BJ (cell line): ENCODE results near the gene HSD11B2. TPM values are rescaled to one million over a fixed set of nuclear protein-coding genes. Genes with fewer than 3 reads are reported as not detected.

Experiments
- CTCF ChIA-PET: fragments of 350-600 bp; formaldehyde crosslinking; extraction: SDS; loops from one replicate; lab custom pipeline; 2021; ENCODE audit warnings: antibody characterized with exemption, inconsistent platforms; lab: Yijun Ruan, JAX
- POLR2A ChIA-PET: fragments of 300-600 bp; sonication (Branson Sonifier 250); formaldehyde crosslinking; extraction: SDS; loops from one replicate; lab custom pipeline; 2021; ENCODE audit warnings: antibody characterized with exemption; lab: Charles Lee
- DNase-seq: peaks from one replicate; pipeline ENCODE4 v3.0.0-alpha.2; 2011; ENCODE audit warnings: low read depth
- H3K27me3 ChIP-seq: 2 replicates; pipeline ENCODE4 v1.6.0; 2011; ENCODE audit warnings: low read length; ENCODE audit not compliant: control insufficient read depth, insufficient read depth
- H3K36me3 ChIP-seq: 2 replicates; pipeline ENCODE4 v1.5.1; 2011; ENCODE audit warnings: low read length; ENCODE audit not compliant: control insufficient read depth, insufficient read depth
- H3K4me3 ChIP-seq: 2 replicates; pipeline ENCODE4 v1.5.1; 2011; ENCODE audit warnings: low read depth, mild to moderate bottlenecking, control low read depth, low read length
- polyA plus RNA-seq: library from polyadenylated mRNA; depleted of rRNA; stranded (reverse); fragments of >200 nt; gene quantifications from 2 replicates; pipeline ENCODE4 v1.2.3, GENCODE V29; 2011
- TF ChIP-seq, protein P1 (sequence below): IDR thresholded peaks from 2 replicates; pipeline ENCODE4 v1.5.1; 2011; ENCODE audit warnings: low read depth, mild to moderate bottlenecking, control low read depth, inconsistent platforms, low read length, moderate library complexity; ENCODE audit not compliant: insufficient read depth

Gene HSD11B2
- polyA plus RNA-seq, 1 experiment: 0.07 TPM

DNA sequence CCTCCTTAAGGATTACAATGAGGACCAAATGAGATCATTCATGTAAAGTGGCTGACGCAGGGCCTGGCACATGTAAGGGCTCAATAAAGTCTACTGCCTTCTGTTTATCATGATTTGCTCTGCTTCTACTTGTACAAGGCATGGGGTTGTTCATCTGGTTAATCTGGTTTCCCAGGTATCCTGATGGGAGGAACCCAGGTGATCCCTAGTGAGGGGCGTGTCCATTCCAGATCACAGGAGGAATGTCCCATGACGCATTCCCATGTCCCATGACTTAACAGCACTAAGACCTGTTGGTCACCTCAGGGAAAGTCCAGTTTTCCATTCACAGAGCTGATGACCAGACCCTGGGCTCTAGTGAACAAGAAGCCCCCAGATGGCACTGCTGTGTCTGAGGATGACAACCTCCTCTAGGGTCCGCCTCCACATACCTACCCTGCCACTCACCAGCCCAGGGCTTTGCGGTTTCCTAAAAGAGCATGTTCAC lies 26.1 kb upstream of the HSD11B2 start:
- no peak overlapping the region for H3K4me3 ChIP-seq
- DNase-seq: no peak
- H3K36me3 ChIP-seq: no peaks in the 10 kb centered on the region
- TF ChIP-seq, protein P1, sequence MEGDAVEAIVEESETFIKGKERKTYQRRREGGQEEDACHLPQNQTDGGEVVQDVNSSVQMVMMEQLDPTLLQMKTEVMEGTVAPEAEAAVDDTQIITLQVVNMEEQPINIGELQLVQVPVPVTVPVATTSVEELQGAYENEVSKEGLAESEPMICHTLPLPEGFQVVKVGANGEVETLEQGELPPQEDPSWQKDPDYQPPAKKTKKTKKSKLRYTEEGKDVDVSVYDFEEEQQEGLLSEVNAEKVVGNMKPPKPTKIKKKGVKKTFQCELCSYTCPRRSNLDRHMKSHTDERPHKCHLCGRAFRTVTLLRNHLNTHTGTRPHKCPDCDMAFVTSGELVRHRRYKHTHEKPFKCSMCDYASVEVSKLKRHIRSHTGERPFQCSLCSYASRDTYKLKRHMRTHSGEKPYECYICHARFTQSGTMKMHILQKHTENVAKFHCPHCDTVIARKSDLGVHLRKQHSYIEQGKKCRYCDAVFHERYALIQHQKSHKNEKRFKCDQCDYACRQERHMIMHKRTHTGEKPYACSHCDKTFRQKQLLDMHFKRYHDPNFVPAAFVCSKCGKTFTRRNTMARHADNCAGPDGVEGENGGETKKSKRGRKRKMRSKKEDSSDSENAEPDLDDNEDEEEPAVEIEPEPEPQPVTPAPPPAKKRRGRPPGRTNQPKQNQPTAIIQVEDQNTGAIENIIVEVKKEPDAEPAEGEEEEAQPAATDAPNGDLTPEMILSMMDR: no peak
- no peaks in the 10 kb centered on the region for H3K27me3 ChIP-seq
- POLR2A ChIA-PET: no interaction called here
- CTCF ChIA-PET: interaction anchor here (1.5 to 4.2 kb wide), 3 partner anchors 11 to 76 kb away, joined by 3 to 15 read pairs (median 3); partner anchors contain the start of gene ATP6V0D1

DNA sequence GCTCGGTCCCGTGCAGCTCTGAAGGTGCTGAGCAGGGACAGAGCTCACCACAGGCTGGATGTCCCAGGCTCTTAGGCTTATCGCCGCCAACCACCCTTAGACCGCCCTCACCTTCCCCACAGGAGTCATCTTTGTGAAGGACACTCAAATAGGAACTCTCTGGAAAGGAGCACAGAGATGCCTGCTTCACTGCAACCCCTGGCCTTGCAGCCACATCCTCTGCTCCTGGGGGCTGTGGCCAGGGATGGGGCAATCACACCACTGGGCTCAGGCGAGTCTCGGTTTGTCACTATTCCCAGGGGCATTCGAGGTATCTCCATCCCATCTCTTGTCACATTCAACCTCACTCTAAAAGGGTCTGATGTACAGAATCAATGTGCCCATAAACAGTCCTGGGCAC lies 25.6 kb upstream of the HSD11B2 start:
- ChIA-PET POLR2A (no interaction called here), CTCF (interaction anchor here (1.5 to 4.2 kb wide), 5 partner anchors 11 to 75 kb away, joined by 3 to 20 read pairs (median 3); partner anchors contain the start of genes ATP6V0D1 and ZDHHC1)
- TF ChIP-seq, protein P1: no peak
- no peak for DNase-seq
- H3K27me3 ChIP-seq: no peaks in the 10 kb centered on the region
- no peak overlapping the region for H3K4me3 ChIP-seq
- H3K36me3 ChIP-seq: no peaks in the 10 kb centered on the region

DNA sequence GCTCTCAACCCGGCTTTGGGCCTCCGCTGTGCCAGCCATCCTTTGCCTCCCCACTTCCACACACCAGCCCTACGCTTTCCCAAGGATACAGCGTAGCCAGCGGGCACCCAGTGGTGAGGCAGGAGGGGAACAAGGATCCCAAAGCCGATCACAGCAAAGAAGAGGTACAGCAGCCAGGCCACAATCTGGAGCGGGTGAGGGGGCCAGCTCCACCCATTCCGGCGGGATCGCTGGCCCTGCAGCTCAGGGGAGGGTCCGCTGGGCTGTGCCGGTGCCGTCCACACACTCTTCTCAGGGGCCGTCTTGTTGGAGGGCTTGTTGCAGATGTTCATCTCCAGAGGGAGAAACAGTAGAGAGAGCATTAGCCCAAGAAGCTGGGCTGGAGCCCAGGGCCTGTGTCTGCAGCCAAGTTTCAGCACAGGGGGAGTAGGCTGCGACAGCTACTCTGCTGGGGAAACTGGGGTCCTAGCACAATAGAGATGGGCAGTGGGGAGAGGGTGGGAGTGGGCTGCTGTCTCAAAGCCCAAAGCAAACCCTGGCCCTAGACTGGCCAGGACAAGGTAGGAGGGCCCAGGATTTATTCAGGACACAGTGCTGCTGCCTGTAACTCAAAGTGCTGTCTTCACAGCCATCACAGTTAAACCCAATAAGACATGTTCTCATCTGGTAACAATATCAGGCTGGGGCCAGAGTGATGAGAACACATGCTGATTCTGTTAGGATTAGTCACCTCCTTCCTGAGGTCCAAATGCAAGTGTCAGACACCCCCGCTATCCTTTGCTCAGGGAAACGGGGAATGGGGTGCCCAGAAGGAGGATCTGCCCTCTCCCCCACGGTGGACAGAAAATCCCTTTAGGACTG lies 24.6 kb upstream of the HSD11B2 start:
- Histone ChIP-seq H3K4me3 (no peak overlapping the region), H3K27me3 (no peaks in the 10 kb centered on the region), H3K36me3 (no peaks in the 10 kb centered on the region)
- POLR2A ChIA-PET: no interaction called here
- TF ChIP-seq, protein P1: no peak
- CTCF ChIA-PET: interaction anchor here (0.6 to 4.2 kb wide), 8 partner anchors 9 to 115 kb away, joined by 3 to 20 read pairs (median 4); partner anchors contain the start of gene ZDHHC1
- DNase-seq: peak; percentile 78

DNA sequence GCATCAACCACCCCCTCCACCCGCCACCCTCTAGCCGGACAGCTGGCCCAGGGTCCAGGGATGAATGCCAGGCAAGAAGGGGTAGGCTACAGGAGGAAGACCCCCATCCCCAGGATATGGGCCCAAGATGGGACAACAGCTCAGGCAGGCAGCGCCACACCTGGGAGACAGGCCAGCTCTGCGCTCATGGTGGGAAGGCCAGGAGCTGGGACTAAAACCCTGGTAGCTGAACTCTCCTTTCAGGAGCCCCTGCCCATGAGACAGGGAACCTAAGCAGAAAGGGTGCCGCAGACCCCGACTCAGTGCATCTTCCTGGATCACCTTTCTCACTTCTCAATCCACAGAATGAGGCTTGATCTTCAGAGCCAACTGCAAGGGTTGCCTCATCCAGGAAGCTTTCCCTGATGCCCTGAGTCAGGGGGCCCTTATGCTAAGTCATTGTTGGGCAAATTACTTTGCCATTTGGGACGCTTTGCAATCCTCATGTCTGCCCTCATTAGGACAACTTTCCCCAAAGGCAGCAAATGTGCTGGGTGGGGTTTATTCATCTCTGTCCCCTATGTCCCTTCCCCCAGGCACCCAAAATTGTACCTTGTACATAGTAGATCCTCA lies 23.6 kb upstream of the HSD11B2 start:
- DNase-seq: no peak
- Histone ChIP-seq H3K27me3 (no peaks in the 10 kb centered on the region), H3K4me3 (no peak overlapping the region), H3K36me3 (no peaks in the 10 kb centered on the region)
- TF ChIP-seq, protein P1: no peak
- ChIA-PET POLR2A (no interaction called here), CTCF (interaction anchor here (0.6 to 4.2 kb wide), 10 partner anchors 8 to 430 kb away, joined by 3 to 20 read pairs (median 4); partner anchors contain the start of gene ZDHHC1)
